ENCODE results near the gene PRSS16.

The PRSS16 gene

DNA sequence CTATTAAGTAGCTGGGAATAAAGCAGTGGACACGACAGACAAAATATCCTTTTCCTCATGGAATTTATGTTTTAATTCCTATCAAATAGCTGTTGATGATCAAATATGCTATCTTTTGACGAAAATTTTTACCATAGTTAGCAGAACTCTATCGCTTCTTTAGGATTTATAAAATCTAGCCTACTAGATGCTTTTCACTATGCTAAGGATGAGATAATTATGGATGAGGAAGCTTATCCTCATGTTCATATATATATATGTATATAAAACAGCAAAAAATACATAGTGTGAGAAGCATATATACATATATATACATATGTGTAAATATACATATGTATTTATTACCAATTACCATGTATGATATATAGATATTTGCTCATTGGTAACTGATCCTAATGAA is 12.9 kb upstream of the PRSS16 start:
- no peak overlapping the region for H3K9ac ChIP-seq (ENCODE audit: low read length)
- H3K27me3 ChIP-seq (ENCODE audit: low read length) = no peaks in the 10 kb centered on the region
- no peaks in the 10 kb centered on the region for H3K9me3 ChIP-seq (ENCODE audit: insufficient read depth, low read length)
- no peak overlapping the region for H3K4me2 ChIP-seq (ENCODE audit: low read depth, low read length, poor library complexity, severe bottlenecking)
- TF ChIP-seq, protein P1, sequence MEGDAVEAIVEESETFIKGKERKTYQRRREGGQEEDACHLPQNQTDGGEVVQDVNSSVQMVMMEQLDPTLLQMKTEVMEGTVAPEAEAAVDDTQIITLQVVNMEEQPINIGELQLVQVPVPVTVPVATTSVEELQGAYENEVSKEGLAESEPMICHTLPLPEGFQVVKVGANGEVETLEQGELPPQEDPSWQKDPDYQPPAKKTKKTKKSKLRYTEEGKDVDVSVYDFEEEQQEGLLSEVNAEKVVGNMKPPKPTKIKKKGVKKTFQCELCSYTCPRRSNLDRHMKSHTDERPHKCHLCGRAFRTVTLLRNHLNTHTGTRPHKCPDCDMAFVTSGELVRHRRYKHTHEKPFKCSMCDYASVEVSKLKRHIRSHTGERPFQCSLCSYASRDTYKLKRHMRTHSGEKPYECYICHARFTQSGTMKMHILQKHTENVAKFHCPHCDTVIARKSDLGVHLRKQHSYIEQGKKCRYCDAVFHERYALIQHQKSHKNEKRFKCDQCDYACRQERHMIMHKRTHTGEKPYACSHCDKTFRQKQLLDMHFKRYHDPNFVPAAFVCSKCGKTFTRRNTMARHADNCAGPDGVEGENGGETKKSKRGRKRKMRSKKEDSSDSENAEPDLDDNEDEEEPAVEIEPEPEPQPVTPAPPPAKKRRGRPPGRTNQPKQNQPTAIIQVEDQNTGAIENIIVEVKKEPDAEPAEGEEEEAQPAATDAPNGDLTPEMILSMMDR (IDR thresholded peaks at IDR 0.05; ENCODE audit: insufficient read depth, low read length, poor library complexity, severe bottlenecking) = no peak
- TF ChIP-seq EZH2phosphoT487 (conservative IDR thresholded peaks at IDR 0.05; ENCODE audit: low read length) = no peak
- no peaks in the 10 kb centered on the region for H3K79me2 ChIP-seq (ENCODE audit: insufficient read depth, low read length)
- no peaks in the 10 kb centered on the region for H3K36me3 ChIP-seq (ENCODE audit: low read length)
- no peak overlapping the region for H2AFZ ChIP-seq (ENCODE audit: low read depth, low read length, severe bottlenecking)
- H3K9me2 ChIP-seq (replicated peaks; ENCODE audit: insufficient read depth, low read length) = no peaks in the 10 kb centered on the region
- no peak overlapping the region for H3K4me3 ChIP-seq (ENCODE audit: insufficient read depth, low read length, poor library complexity, severe bottlenecking)
- H3K27ac ChIP-seq (ENCODE audit: low read depth, low read length) = no peak overlapping the region
- H3F3A ChIP-seq (ENCODE audit: insufficient read depth) = no peaks in the 10 kb centered on the region
- H4K20me1 ChIP-seq (ENCODE audit: low read depth, low read length) = no peaks in the 10 kb centered on the region

DNA sequence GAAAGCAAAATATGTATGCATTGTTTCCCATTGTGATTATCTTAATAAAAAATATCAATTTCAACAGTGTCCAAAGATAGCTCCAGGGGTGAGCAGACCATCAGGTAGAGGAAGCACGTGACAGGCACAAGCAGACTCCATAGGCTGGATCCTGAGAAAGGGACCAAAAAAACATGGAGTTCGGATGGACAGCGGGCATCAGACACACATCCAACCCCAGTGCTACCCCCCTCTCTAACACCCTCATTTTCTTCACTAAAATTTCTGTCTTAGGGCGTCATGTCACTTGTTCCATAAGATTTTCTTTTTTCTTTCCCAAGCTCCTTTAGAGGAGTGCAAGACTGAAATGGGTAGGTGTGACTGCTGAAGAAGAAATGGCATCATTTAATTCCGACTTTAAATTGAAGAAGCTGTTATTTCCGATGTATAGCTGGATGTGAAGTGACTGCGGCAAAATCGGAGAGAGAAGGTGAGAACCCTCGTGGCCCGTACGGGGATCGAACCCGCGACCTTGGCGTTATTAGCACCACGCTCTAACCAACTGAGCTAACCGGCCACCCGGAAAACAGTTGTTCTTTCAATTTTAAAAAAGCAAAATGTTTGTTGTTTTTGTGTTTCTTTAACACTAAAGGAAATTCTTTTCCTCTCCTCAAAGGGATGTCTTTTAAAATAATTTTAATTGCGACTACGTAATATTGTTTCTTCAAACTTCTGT is 10.3 kb upstream of the PRSS16 start:
- no peaks in the 10 kb centered on the region for H3K36me3 ChIP-seq (ENCODE audit: low read length)
- H3K9ac ChIP-seq (ENCODE audit: low read length) = no peak overlapping the region
- TF ChIP-seq, protein P1 (IDR thresholded peaks at IDR 0.05; ENCODE audit: insufficient read depth, low read length, poor library complexity, severe bottlenecking) = no peak
- no peak for TF ChIP-seq EZH2phosphoT487 (conservative IDR thresholded peaks at IDR 0.05; ENCODE audit: low read length)
- H3K4me2 ChIP-seq (ENCODE audit: low read depth, low read length, poor library complexity, severe bottlenecking) = no peak overlapping the region
- H3K79me2 ChIP-seq (ENCODE audit: insufficient read depth, low read length) = no peaks in the 10 kb centered on the region
- no peaks in the 10 kb centered on the region for H3K9me2 ChIP-seq (replicated peaks; ENCODE audit: insufficient read depth, low read length)
- H2AFZ ChIP-seq (ENCODE audit: low read depth, low read length, severe bottlenecking) = no peak overlapping the region
- no peak overlapping the region for H3K27ac ChIP-seq (ENCODE audit: low read depth, low read length)
- no peak overlapping the region for H3K4me3 ChIP-seq (ENCODE audit: insufficient read depth, low read length, poor library complexity, severe bottlenecking)
- H3F3A ChIP-seq (ENCODE audit: insufficient read depth) = no peaks in the 10 kb centered on the region
- no peaks in the 10 kb centered on the region for H3K9me3 ChIP-seq (ENCODE audit: insufficient read depth, low read length)
- H4K20me1 ChIP-seq (ENCODE audit: low read depth, low read length) = no peaks in the 10 kb centered on the region
- H3K27me3 ChIP-seq (ENCODE audit: low read length) = no peaks in the 10 kb centered on the region

DNA sequence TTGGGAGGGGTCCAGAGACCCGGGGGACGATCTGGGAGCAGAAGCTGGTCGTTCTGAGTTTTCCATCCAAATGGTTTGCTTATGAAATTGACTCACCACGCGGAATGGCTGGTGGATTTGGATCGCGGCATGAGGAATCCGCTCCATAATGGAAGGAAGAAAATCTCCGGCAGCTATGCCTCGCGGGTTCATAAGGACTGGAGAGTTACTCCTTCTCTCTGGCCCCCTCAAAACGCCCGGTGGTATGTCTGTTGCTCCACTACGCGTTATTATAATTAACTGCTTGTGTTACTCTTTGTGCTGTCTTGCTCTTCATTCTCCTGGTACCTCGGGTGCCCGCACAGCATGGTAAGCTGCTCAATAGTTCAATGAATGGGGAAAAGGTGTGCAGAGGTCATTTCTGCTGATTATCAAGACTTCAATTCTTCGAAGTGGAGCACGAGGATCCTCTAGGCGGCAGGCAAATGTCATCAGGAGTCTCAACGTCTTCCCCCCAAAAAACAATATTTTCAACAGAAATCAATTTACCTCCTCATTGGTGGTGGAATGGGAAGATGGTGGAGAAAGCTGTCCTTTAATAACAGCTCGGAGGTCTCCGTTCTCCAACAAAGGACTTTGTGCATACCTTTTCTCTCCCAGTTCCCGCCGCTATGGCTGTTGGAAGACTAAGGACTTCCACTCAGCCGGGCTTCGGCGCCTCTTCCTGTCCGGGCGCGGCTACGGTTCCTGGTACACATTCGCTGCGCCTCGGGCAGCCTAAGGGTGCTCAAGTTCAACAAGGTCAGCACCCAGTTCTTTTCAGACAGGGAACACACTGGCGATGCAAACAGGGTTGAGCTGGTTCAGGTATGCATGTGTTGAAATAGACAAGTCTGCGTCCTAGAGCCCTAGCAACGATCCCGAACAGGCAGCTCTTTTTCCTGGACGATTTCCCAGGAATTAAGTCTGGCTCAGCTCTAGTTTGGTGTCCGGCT is 9.2 kb upstream of the PRSS16 start:
- Histone ChIP-seq H3F3A (ENCODE audit: insufficient read depth) (no peaks in the 10 kb centered on the region), H3K4me3 (ENCODE audit: insufficient read depth, low read length, poor library complexity, severe bottlenecking) (no peak overlapping the region), H3K9me2 (replicated peaks; ENCODE audit: insufficient read depth, low read length) (no peaks in the 10 kb centered on the region), H3K27me3 (ENCODE audit: low read length) (no peaks in the 10 kb centered on the region), H3K36me3 (ENCODE audit: low read length) (no peaks in the 10 kb centered on the region), H3K4me2 (ENCODE audit: low read depth, low read length, poor library complexity, severe bottlenecking) (no peak overlapping the region), H3K27ac (ENCODE audit: low read depth, low read length) (no peak overlapping the region), H3K79me2 (ENCODE audit: insufficient read depth, low read length) (no peaks in the 10 kb centered on the region), H4K20me1 (ENCODE audit: low read depth, low read length) (no peaks in the 10 kb centered on the region), H2AFZ (ENCODE audit: low read depth, low read length, severe bottlenecking) (no peak overlapping the region), H3K9ac (ENCODE audit: low read length) (no peak overlapping the region), H3K9me3 (ENCODE audit: insufficient read depth, low read length) (no peaks in the 10 kb centered on the region)
- TF ChIP-seq, protein P1 (IDR thresholded peaks at IDR 0.05; ENCODE audit: insufficient read depth, low read length, poor library complexity, severe bottlenecking) = no peak
- no peak for TF ChIP-seq EZH2phosphoT487 (conservative IDR thresholded peaks at IDR 0.05; ENCODE audit: low read length)
